K562 (cell line): ENCODE data around the gene SNX20. TPM values are rescaled to one million over a fixed set of nuclear protein-coding genes. Genes with fewer than 3 reads are reported as not detected.

Source experiments
- CBFB ChIP-seq: sonication (generic); formaldehyde crosslinking; IDR thresholded peaks from 2 replicates; pipeline ENCODE4 v1.4.0; 2020; ENCODE audit warnings: mild to moderate bottlenecking, missing genetic modification reagents
- FOXP1 ChIP-seq: sonication (generic); formaldehyde crosslinking; IDR thresholded peaks from 2 replicates; pipeline ENCODE4 v1.8.0; 2022; ENCODE audit warnings: mild to moderate bottlenecking, missing genetic modification reagents
- MAFF ChIP-seq: IDR thresholded peaks from 2 replicates; pipeline ENCODE4 v1.6.1; 2012; ENCODE audit warnings: low read length, improper control_type of control experiment
- PYGO2 ChIP-seq: fragments of 450-650 bp; IDR thresholded peaks from 2 replicates; pipeline ENCODE4 v1.6.1; 2016; ENCODE audit warnings: mild to moderate bottlenecking, missing genetic modification characterization, moderate library complexity, missing compliant biosample characterization
- ZKSCAN1 ChIP-seq: fragments of 150-350 bp; IDR thresholded peaks from 2 replicates; pipeline ENCODE4 v1.6.1; 2016; ENCODE audit warnings: low read depth, low read length
- polyA plus RNA-seq, 8 experiments: library from polyadenylated mRNA; depleted of rRNA in 4 of 8; stranded (reverse) in 5 of 8; unstranded in 3 of 8; fragments of >200 nt; fragmentation: Nextera tagmentation in 2 of 8; fragmentation: Illumina TruSeq in 1 of 8; extraction: Ambion mirVana in 2 of 8; extraction: Trizol in 1 of 8; gene quantifications; 2 replicates each; pipeline versions ENCODE4 v1.2.1 to v1.2.3, GENCODE V29; 2011 to 2014; ENCODE audit warnings: inconsistent platforms in 1 of 8, missing spikeins in 1 of 8
- total RNA-seq, 7 experiments: library from RNA; depleted of rRNA in 6 of 7; stranded (reverse); fragments of >200 nt in 6 of 7; fragmentation: Illumina TruSeq in 2 of 7; extraction: Trizol in 2 of 7; gene quantifications; 2 replicates each; pipeline versions ENCODE4 v1.2.1 to v1.2.3, GENCODE V29; 2011 to 2021; ENCODE audit warnings: low replicate concordance in 1 of 7
- TF ChIP-seq, protein P1 (sequence below): sonication (generic); formaldehyde crosslinking; IDR thresholded peaks from 2 replicates; pipeline ENCODE4 v1.8.0; 2023; ENCODE audit warnings: mild to moderate bottlenecking, missing genetic modification reagents
- TF ChIP-seq, protein P2 (sequence below): sonication (generic); formaldehyde crosslinking; IDR thresholded peaks from 2 replicates; pipeline ENCODE4 v1.8.1; 2023; ENCODE audit warnings: mild to moderate bottlenecking, missing genetic modification reagents

The SNX20 gene
- total and polyA plus RNA-seq, 9 of the 15 experiments (the other 6 are each of a cell fraction or from before 2014, with no cell fraction given): 0.04 to 0.07 TPM; not detected in 7

DNA sequence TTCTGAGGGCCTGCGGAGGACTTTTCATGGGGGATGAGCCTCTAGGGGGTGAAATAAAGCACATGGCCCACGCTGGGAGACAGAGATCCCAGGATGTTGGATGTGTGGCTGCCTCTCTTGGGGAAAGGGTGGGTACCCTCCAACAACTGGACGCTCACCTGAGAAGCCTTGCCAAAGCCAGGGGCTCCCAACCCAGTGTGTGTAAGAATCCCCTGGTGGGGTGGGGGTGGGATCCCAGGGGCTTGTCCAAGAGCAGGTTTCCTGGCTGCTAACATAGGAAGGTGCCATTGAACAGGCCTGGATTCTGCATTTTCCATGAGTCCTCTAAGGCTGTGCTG is 587 bp downstream of the SNX20 start (continued):
- TF ChIP-seq CBFB (CRISPR knock-in tag) (no peak), ZKSCAN1 (no peak), FOXP1 (CRISPR knock-in tag) (no peak), PYGO2 (tag) (no peak), MAFF (no peak)
- TF ChIP-seq, protein P1, sequence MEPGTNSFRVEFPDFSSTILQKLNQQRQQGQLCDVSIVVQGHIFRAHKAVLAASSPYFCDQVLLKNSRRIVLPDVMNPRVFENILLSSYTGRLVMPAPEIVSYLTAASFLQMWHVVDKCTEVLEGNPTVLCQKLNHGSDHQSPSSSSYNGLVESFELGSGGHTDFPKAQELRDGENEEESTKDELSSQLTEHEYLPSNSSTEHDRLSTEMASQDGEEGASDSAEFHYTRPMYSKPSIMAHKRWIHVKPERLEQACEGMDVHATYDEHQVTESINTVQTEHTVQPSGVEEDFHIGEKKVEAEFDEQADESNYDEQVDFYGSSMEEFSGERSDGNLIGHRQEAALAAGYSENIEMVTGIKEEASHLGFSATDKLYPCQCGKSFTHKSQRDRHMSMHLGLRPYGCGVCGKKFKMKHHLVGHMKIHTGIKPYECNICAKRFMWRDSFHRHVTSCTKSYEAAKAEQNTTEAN (CRISPR knock-in tag): no peak
- TF ChIP-seq, protein P2, sequence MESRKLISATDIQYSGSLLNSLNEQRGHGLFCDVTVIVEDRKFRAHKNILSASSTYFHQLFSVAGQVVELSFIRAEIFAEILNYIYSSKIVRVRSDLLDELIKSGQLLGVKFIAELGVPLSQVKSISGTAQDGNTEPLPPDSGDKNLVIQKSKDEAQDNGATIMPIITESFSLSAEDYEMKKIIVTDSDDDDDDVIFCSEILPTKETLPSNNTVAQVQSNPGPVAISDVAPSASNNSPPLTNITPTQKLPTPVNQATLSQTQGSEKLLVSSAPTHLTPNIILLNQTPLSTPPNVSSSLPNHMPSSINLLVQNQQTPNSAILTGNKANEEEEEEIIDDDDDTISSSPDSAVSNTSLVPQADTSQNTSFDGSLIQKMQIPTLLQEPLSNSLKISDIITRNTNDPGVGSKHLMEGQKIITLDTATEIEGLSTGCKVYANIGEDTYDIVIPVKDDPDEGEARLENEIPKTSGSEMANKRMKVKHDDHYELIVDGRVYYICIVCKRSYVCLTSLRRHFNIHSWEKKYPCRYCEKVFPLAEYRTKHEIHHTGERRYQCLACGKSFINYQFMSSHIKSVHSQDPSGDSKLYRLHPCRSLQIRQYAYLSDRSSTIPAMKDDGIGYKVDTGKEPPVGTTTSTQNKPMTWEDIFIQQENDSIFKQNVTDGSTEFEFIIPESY (CRISPR knock-in tag): no peak
